ENCODE measurements around the gene F10.

- no peak for TF ChIP-seq CTCF (IDR thresholded peaks at IDR 0.05; ENCODE audit: poor library complexity, severe bottlenecking)
- no peak for TF ChIP-seq EZH2 (IDR thresholded peaks at IDR 0.05; ENCODE audit: borderline replicate concordance, insufficient read depth, low read length, poor library complexity, severe bottlenecking)
- no peak for TF ChIP-seq SMC3 (conservative IDR thresholded peaks at IDR 0.05; ENCODE audit: poor library complexity)
Observed at GRCh38 chr13:113168211-113168610, 45.6 kb downstream of the F10 start.

Measured in neural cell (in vitro differentiated cells).